ENCODE results near the gene RGS6.
"Not testable (repeated sequence)": the region's sequence is repeated elsewhere in the genome, so short reads cannot be mapped to it uniquely, and the experiment has no call there.

Gene RGS6

GRCh38 chr14:71932229-71932981 lies at the start of gene RGS6:
Gene RGS6, plus strand, starts transcription at chr14:71932429.
- FAIRE-seq, result no peak

- no peak for FAIRE-seq
Measured at GRCh38 chr14:71883094-71883493, 49.1 kb upstream of the RGS6 start.

GRCh38 chr14:71885301-71885700 lies 46.9 kb upstream of the RGS6 start:
- FAIRE-seq, result no peak

- not testable (repeated sequence) for FAIRE-seq
Measured at GRCh38 chr14:71887802-71888201, 44.4 kb upstream of the RGS6 start.

- FAIRE-seq, result no peak
Measured at GRCh38 chr14:71890541-71890940, 41.7 kb upstream of the RGS6 start.

- no peak for FAIRE-seq
Measured at GRCh38 chr14:71891185-71891584, 41.0 kb upstream of the RGS6 start.

- no peak for FAIRE-seq
Measured at GRCh38 chr14:71891970-71892369, 40.3 kb upstream of the RGS6 start.

GRCh38 chr14:71905031-71905430 lies 27.2 kb upstream of the RGS6 start:
- no peak for FAIRE-seq

GRCh38 chr14:71905860-71906259 lies 26.4 kb upstream of the RGS6 start:
- FAIRE-seq, result no peak

GRCh38 chr14:71907793-71908515 lies 24.3 kb upstream of the RGS6 start:
- no peak for FAIRE-seq

GRCh38 chr14:71911669-71912068 lies 20.6 kb upstream of the RGS6 start:
- no peak for FAIRE-seq

- no peak for FAIRE-seq
Measured at GRCh38 chr14:71913342-71913741, 18.9 kb upstream of the RGS6 start.

GRCh38 chr14:71918955-71919354 lies 13.3 kb upstream of the RGS6 start:
- no peak for FAIRE-seq

- FAIRE-seq, result no peak
Measured at GRCh38 chr14:71923513-71923912, 8.7 kb upstream of the RGS6 start.

GRCh38 chr14:71931492-71932228 lies 569 bp upstream of the RGS6 start:
- no peak for FAIRE-seq

GRCh38 chr14:71933001-71933587 lies 865 bp downstream of the RGS6 start:
- no peak for FAIRE-seq

GRCh38 chr14:71938273-71938672 lies 6.0 kb downstream of the RGS6 start:
- FAIRE-seq, result not testable (repeated sequence)

GRCh38 chr14:71939344-71939743 lies 7.1 kb downstream of the RGS6 start:
- FAIRE-seq, result not testable (repeated sequence)

- FAIRE-seq, result not testable (repeated sequence)
Measured at GRCh38 chr14:71940500-71940899, 8.3 kb downstream of the RGS6 start.

- not testable (repeated sequence) for FAIRE-seq
Measured at GRCh38 chr14:71941616-71942015, 9.4 kb downstream of the RGS6 start.

GRCh38 chr14:71942904-71943694 lies 10.9 kb downstream of the RGS6 start:
- FAIRE-seq, result no peak

GRCh38 chr14:71943695-71944018 lies 11.4 kb downstream of the RGS6 start:
- FAIRE-seq, result no peak
